DMS153 (cell line): ENCODE results near the gene NOP9.
"Not testable (repeated sequence)": the region's sequence is repeated elsewhere in the genome, so short reads cannot be mapped to it uniquely, and the experiment has no call there.

ENCODE experiments used
- DNase-seq: peaks from one replicate; lab custom pipeline; 2025; lab: John Stamatoyannopoulos, UW

NOP9 gene

GRCh38 chr14:24310265-24310645, 10.6 kb downstream of the NOP9 start:
- no peak for DNase-seq

DNA sequence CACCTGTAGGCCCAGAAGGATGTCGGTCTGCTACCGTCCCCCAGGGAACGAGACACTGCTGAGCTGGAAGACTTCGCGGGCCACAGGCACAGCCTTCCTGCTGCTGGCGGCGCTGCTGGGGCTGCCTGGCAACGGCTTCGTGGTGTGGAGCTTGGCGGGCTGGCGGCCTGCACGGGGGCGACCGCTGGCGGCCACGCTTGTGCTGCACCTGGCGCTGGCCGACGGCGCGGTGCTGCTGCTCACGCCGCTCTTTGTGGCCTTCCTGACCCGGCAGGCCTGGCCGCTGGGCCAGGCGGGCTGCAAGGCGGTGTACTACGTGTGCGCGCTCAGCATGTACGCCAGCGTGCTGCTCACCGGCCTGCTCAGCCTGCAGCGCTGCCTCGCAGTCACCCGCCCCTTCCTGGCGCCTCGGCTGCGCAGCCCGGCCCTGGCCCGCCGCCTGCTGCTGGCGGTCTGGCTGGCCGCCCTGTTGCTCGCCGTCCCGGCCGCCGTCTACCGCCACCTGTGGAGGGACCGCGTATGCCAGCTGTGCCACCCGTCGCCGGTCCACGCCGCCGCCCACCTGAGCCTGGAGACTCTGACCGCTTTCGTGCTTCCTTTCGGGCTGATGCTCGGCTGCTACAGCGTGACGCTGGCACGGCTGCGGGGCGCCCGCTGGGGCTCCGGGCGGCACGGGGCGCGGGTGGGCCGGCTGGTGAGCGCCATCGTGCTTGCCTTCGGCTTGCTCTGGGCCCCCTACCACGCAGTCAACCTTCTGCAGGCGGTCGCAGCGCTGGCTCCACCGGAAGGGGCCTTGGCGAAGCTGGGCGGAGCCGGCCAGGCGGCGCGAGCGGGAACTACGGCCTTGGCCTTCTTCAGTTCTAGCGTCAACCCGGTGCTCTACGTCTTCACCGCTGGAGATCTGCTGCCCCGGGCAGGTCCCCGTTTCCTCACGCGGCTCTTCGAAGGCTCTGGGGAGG, 11.3 kb downstream of the NOP9 start, which contains the start of gene LTB4R:
LTB4R (plus strand) TSS at position 857 of the 959 bp plus-strand sequence. CDS start 4,150 bp downstream, outside the sequence.
- DNase-seq: peak; percentile 56

DNA sequence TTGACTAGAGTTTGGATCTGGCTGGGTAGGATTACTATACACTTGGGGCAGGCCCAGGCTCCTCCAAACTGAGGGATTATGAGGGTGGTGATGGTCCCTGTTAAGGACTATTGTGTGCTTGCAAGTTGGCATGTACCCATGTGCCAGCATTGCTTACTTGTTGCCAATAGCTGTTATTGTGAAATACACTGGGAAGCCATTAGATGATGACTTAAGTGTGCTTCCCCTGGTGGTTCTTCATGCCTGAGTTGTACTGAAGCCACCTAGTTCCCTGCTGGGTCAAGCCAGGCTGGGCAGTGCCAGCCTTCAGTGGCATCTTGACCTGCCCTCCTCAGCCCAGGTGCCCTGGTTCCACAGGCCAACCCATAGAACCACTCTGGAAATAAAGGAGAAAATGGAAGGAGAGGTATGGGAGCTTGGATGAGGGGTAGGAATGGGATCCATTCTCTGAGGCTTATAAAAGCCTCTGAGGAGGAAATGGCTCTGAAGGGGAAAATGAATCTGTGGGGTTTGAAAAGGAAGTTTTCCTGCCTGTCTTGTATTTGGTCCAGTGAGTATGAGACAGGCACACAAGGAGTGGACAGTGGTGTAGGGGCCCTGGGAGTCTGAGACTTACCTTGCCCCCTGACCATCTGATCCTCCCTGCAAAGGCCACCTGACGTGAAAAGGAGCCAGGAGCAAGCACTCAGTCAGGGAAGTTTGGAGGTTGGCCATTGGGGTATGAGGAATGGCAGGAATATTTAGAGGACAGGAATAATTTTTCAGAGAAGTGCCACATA, 12.4 kb downstream of the NOP9 start:
- no peak for DNase-seq

DNA sequence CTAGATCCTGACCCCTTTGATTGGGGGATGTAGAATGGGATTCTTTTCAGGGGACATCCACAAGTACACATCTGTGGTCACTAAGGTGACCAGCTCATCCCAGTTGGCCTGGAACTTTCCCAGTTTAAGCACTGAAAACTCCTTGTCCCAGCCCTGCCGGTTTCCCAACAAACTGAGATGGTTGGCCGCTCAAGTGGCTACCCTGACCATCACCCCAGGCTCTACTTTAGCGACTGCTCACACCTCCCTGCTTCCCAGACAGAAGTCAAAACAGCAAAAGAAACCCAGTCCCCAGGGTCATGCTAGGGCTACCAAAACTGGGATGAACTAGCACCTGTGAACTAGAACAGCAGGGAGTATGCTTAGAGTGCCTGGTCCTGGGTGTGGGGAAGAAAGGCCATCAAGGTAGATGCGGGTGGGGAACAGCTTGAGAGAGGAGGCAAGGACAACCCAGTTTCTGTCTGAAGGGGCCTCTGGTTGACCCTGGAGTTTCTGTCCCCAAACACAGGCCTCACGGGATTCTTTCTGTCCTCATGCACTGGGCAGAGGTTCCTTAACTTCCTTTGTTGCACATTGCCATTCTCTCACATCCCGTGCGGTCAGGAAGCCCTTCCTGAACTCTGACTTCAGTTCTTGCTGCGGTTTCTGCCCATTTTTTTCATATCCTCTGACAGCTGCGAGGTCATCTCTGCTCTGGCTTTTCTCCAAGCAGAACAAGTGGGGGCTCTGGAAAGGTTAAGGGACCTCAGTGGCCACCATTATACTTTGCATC, 13.3 kb downstream of the NOP9 start:
- no peak for DNase-seq

- DNase-seq: no peak
Measured at GRCh38 chr14:24313913-24314312, 14.3 kb downstream of the NOP9 start.

- no peak for DNase-seq
Measured at GRCh38 chr14:24314377-24315193, 14.9 kb downstream of the NOP9 start.

- DNase-seq: no peak
Measured at GRCh38 chr14:24315243-24315806, 15.7 kb downstream of the NOP9 start.

- no peak for DNase-seq
Measured at GRCh38 chr14:24315807-24316596, 16.4 kb downstream of the NOP9 start.

GRCh38 chr14:24316597-24316950, 16.9 kb downstream of the NOP9 start:
- no peak for DNase-seq

- DNase-seq: no peak
Measured at GRCh38 chr14:24317141-24317928, 17.7 kb downstream of the NOP9 start.

- no peak for DNase-seq
Measured at GRCh38 chr14:24321212-24321975, 21.7 kb downstream of the NOP9 start.

DNA sequence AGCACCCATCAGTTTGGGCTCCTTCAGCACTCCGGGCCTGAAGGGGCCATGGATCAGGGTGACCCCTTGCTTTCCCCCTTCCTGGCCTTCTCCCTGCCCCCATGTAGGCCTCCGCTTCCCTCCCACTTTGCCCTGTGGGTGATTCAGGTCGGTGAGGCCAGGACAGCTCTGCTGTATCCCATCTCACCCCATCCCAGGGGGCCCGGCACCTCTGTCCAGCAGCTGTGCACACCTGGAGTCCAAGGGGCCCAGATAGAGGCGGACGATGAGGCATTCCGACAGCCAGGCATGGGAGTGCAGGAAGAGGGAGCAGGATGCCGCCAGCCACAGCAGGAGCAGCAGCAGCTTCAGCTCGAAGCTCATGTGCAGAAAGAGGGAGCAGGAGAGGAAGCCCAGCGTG, 23.0 kb downstream of the NOP9 start:
- no peak for DNase-seq

DNA sequence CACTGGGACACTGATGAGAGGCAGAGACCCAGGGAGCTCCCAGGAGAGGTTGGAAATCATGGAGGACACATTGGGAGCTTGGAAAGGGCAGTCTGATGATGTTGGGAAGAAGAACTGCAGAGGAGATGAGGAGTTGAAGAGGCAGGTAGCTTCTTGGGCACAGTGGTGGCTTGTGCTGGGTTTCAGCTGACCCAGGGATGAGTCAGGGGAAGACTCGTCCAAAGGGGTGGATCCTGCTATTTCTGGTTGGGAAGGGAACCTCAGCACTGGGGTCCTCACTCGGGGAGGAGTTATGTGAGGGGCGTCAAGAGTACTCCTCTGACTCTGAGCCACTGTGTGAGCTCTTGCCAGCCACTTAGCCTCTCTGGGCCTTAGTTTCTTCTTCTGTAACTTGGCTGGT, 23.7 kb downstream of the NOP9 start:
- no peak for DNase-seq

DNA sequence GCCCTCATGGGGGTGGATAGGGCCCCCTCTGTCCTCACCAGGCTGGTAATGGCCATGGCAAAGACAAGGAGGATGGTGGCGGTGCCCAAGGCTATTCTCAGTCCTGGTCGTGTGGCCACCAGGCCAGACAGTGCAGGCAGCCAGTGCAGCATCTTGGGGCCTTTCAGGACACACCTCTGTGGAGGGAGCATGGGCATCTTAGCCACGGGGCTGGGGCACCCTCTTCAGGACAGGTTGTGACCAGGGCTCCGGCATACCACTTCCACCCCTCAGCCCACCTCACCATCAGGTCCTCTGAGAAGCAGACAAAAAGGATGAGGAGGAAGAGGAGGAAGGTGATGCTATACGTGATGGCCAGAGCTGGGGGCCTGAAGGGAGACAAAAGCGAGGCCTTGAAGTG, 24.4 kb downstream of the NOP9 start:
- DNase-seq: no peak

GRCh38 chr14:24325041-24325530, 25.4 kb downstream of the NOP9 start:
- no peak for DNase-seq

- no peak for DNase-seq
Measured at GRCh38 chr14:24325963-24326362, 26.3 kb downstream of the NOP9 start.

DNA sequence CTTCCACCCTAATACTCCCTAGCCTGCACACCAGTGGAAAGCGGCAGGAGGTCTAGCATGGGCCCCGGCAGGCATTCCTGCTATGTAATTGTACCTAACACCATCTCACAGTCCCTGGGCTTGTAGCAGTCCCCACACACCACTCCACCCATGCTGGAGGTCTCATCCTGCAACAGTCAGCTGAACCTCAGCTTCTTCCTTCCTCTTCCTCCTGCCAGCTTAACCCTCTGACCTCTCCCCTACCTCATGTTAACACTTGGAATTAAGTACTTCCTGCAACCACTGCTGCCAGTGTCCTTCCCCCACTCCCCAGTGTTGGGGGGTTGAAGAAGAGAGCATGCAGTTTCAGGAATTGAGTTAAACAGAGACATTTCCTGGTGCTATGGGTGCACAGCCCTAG, 27.7 kb downstream of the NOP9 start:
- no peak for DNase-seq

DNA sequence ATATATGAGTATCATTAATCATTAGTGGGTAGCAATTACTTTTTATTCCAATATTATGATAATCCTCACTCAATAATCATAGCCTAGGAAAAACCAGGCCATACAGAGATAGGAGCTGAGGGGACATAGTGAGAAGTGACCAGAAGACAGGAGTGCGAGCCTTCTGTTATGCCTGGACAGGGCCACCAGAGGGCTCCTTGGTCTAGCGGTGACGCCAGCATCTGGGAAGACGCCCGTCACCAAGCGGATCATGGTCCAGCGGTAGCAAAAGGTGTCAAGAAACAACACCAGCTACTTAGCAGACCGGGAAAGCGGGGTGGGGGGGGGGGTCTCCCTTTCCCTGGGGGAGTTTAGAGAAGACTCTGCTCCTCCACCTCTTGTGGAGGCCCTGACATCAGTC, 28.3 kb downstream of the NOP9 start:
- DNase-seq: not testable (repeated sequence)
